MCF 10A (cell line): ENCODE results near the gene THADA. TPM values are rescaled to one million over a fixed set of nuclear protein-coding genes. Genes with fewer than 3 reads are reported as not detected.
A peak's percentile ranks its signal among the peaks of the same experiment; 100 is the strongest.

Source experiments
- BruUV-seq: library from RNA; stranded (reverse); fragments of 400-500 nt; replicated peaks from 2 replicates; lab custom pipeline; 2021; lab: Mats Ljungman, UMichigan
- CTCF ChIA-PET: fragments of 300-600 bp; sonication (Branson Sonifier 250); formaldehyde crosslinking; extraction: SDS; loops from one replicate; lab custom pipeline; 2021; ENCODE audit warnings: antibody characterized with exemption, inconsistent platforms; lab: Yijun Ruan, JAX
- POLR2A ChIA-PET: fragments of 300-600, 350-650 bp; sonication (Branson Sonifier 250); formaldehyde crosslinking; extraction: SDS; loops from one replicate; lab custom pipeline; 2020; ENCODE audit warnings: antibody characterized with exemption, inconsistent platforms; lab: Yijun Ruan, JAX
- DNase-seq: peaks from one replicate; pipeline ENCODE4 v3.0.0-alpha.2; 2018; ENCODE audit not compliant: unreplicated experiment
- H3K27ac Mint-ChIP-seq: one replicate; pipeline ENCODE4 v1.8.0; 2022; ENCODE audit warnings: mild to moderate bottlenecking, low read depth, mixed read lengths; ENCODE audit not compliant: unreplicated experiment
- H3K27me3 Mint-ChIP-seq: one replicate; pipeline ENCODE4 v1.8.0; 2022; ENCODE audit warnings: mixed read lengths; ENCODE audit not compliant: insufficient read depth, unreplicated experiment
- H3K36me3 Mint-ChIP-seq: one replicate; pipeline ENCODE4 v1.8.0; 2022; ENCODE audit warnings: mild to moderate bottlenecking, moderate library complexity, mixed read lengths; ENCODE audit not compliant: insufficient read depth, unreplicated experiment
- H3K4me1 Mint-ChIP-seq: one replicate; pipeline ENCODE4 v1.8.0; 2022; ENCODE audit warnings: mixed read lengths; ENCODE audit not compliant: insufficient read depth, unreplicated experiment
- H3K4me3 Mint-ChIP-seq: one replicate; pipeline ENCODE4 v1.8.0; 2022; ENCODE audit warnings: mild to moderate bottlenecking, moderate library complexity, mixed read lengths; ENCODE audit not compliant: unreplicated experiment
- H3K9me3 Mint-ChIP-seq: one replicate; pipeline ENCODE4 v1.8.0; 2022; ENCODE audit warnings: mixed read lengths; ENCODE audit not compliant: unreplicated experiment
- intact Hi-C: fragments of 100-400 bp; cut with micrococcal nuclease; formaldehyde crosslinking; loops from 2 replicates; pipeline ENCODE4 v1.14.1; 2022
- total RNA-seq: library from RNA; stranded (reverse); gene quantifications from 2 replicates; pipeline ENCODE4 v1.2.3, GENCODE V29; 2022
- TF ChIP-seq, protein P1 (sequence below): fragments of 200-600 bp; IDR thresholded peaks from one replicate; pipeline ENCODE4 v1.8.0; 2022; ENCODE audit warnings: antibody characterized with exemption, mild to moderate bottlenecking; ENCODE audit not compliant: unreplicated experiment

Gene THADA
- total RNA-seq, 1 experiment from 2014 or later = 49.8 TPM

DNA sequence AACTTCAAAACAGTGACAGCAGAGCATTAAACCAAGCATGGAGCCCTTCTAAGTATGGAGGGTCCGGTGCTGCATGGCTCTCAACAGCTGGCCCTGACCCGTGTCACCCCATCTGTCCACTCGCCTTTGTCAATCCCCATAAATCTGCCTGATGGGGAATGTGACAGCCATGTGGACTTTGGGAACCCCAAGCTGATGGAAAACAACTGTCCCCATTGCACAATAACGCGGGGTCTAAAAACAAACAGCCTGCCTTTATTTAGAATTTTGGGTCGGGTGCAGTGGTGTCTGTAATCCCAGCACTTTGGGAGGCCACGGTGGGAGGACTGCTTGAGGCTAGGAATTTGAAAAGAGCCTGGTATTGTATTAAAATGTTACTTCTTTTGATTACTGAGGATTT, 17.1 kb upstream of the THADA start:
- POLR2A ChIA-PET = no interaction called here
- intact Hi-C loops = loop anchor here (2.0 kb wide), 1 partner anchor 266 kb away; no protein-coding TSS in a partner anchor
- H3K9me3 Mint-ChIP-seq = no peaks in the 10 kb centered on the region
- H3K27me3 Mint-ChIP-seq = no peaks in the 10 kb centered on the region
- BruUV-seq = no TSS peak
- H3K36me3 Mint-ChIP-seq = no peaks in the 10 kb centered on the region
- H3K4me3 Mint-ChIP-seq = no peak overlapping the region
- TF ChIP-seq, protein P1, sequence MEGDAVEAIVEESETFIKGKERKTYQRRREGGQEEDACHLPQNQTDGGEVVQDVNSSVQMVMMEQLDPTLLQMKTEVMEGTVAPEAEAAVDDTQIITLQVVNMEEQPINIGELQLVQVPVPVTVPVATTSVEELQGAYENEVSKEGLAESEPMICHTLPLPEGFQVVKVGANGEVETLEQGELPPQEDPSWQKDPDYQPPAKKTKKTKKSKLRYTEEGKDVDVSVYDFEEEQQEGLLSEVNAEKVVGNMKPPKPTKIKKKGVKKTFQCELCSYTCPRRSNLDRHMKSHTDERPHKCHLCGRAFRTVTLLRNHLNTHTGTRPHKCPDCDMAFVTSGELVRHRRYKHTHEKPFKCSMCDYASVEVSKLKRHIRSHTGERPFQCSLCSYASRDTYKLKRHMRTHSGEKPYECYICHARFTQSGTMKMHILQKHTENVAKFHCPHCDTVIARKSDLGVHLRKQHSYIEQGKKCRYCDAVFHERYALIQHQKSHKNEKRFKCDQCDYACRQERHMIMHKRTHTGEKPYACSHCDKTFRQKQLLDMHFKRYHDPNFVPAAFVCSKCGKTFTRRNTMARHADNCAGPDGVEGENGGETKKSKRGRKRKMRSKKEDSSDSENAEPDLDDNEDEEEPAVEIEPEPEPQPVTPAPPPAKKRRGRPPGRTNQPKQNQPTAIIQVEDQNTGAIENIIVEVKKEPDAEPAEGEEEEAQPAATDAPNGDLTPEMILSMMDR = no peak
- DNase-seq = no peak
- peaks cover 6% of the 10 kb centered on the region for H3K4me1 Mint-ChIP-seq
- CTCF ChIA-PET = interaction anchor here (0.5 to 1.3 kb wide), 12 partner anchors 8 to 791 kb away, joined by 3 to 5 read pairs (median 3); no protein-coding TSS in a partner anchor
- H3K27ac Mint-ChIP-seq = no peak overlapping the region

DNA sequence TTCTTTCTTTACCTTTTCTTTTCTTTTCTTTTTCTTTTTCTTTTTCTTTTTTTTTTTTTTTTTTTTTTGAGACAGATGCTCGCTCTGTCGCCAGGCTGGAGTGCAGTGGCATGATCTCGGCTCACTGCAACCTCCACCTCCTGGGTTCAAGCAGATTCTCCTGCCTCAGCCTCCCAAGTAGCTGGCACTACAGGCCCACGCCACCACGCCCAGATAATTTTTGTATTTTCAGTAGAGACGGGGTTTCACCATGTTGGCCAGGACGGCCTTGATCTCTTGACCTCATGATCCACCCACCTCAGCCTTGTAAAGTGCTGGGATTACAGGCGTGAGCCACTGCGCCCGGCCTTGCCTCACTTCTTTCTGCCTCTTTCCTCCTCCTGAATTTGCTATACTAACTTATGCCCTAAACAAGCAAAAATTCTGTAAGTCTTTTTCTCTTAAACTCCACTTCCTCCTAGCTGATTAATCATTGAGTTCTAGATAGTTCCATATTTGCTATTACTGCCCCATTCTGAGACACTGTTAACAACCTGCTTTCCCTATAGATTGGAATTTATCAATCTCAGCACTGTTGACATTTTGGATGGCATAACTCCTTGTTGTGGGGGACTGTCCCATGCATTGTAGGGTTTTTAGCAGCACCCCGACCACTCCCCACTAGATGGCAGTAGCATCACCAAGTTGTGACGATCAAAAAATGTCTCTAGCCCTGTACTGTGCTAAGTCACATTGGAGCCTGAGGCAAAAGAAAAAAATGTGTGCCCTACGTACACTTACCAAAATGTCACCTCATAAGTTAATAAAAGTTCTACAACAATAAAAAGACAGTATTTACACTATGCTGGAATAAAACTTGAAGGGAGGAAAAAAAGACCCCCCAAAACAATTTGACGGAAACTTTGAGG, 16.4 kb upstream of the THADA start:
- no TSS peak for BruUV-seq
- ChIA-PET CTCF (interaction anchor here (0.6 to 1.3 kb wide), 17 partner anchors 12 to 792 kb away, joined by 3 to 5 read pairs (median 3); partner anchors contain the start of gene DYNC2LI1), POLR2A (no interaction called here)
- Mint-ChIP-seq H3K4me3 (no peak overlapping the region), H3K4me1 (peaks cover 6% of the 10 kb centered on the region), H3K9me3 (no peaks in the 10 kb centered on the region), H3K27me3 (no peaks in the 10 kb centered on the region), H3K27ac (no peak overlapping the region), H3K36me3 (no peaks in the 10 kb centered on the region)
- DNase-seq = peak; percentile 82
- intact Hi-C loops = loop anchor here (2.0 kb wide), 1 partner anchor 267 kb away; no protein-coding TSS in a partner anchor
- TF ChIP-seq, protein P1 = peak; percentile 68

DNA sequence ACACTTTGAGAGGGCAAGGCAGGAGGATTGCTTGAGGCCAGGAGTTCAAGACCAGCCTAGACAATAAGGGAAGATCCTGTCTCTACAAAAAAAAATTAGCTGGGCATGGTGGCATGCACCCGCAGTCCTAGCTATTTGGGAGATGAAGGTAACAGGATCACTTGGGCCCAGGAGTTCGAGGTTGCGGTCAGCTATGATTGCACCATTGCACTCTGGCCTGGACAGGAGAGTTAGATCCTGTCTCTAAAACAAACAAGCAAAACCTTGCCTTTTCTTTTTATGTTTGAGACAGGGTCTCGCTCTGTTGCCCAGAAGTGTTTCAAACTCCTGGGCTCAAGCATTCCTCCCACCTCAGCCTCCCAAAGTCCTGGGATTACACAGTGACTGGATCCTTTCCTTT, 14.5 kb upstream of the THADA start:
- CTCF ChIA-PET = interaction anchor here (0.6 to 2.2 kb wide), 16 partner anchors 11 to 1098 kb away, joined by 3 to 18 read pairs (median 3); partner anchors contain the start of gene THADA
- POLR2A ChIA-PET = no interaction called here
- TF ChIP-seq, protein P1 = no peak
- Mint-ChIP-seq H3K4me1 (peaks cover 6% of the 10 kb centered on the region), H3K27me3 (no peaks in the 10 kb centered on the region), H3K9me3 (no peaks in the 10 kb centered on the region), H3K27ac (no peak overlapping the region), H3K4me3 (no peak overlapping the region), H3K36me3 (no peaks in the 10 kb centered on the region)
- no TSS peak for BruUV-seq
- intact Hi-C loops = no loop called here
- DNase-seq = no peak
